ENCODE data around the gene OR6C75.
"Not testable (repeated sequence)": the region's sequence is repeated elsewhere in the genome, so short reads cannot be mapped to it uniquely, and the experiment has no call there.

The OR6C75 gene

GRCh38 chr12:55392032-55392795, 29.4 kb downstream of the OR6C75 start:
- Histone ChIP-seq H3K4me3 (ENCODE audit: low read length in 2 of 2) (no peak overlapping the region), H3K27ac (ENCODE audit: low read depth in 2 of 2, low read length in 2 of 2) (no peak overlapping the region), H3K27me3 (ENCODE audit: control insufficient read depth in 2 of 2, insufficient read depth in 2 of 2, low read length in 2 of 2) (no peaks in the 10 kb centered on the region), H3K4me1 (ENCODE audit: control insufficient read depth in 2 of 2, insufficient read depth in 2 of 2, low read length in 2 of 2) (no peaks in the 10 kb centered on the region), H3K9me3 (ENCODE audit: control insufficient read depth in 2 of 2, low read length in 2 of 2) (no peaks in the 10 kb centered on the region), H3K9ac (ENCODE audit: low read depth in 1 of 2, low read length in 2 of 2) (no peak overlapping the region), H3K36me3 (ENCODE audit: control insufficient read depth in 2 of 2, insufficient read depth in 2 of 2, low read length in 2 of 2) (no peaks in the 10 kb centered on the region)

GRCh38 chr12:55396326-55396725, 33.6 kb downstream of the OR6C75 start:
- no peaks in the 10 kb centered on the region for H3K36me3 ChIP-seq (ENCODE audit: control insufficient read depth in 2 of 2, insufficient read depth in 2 of 2, low read length in 2 of 2)
- no peak overlapping the region for H3K4me3 ChIP-seq (ENCODE audit: low read length in 2 of 2)
- H3K27me3 ChIP-seq (ENCODE audit: control insufficient read depth in 2 of 2, insufficient read depth in 2 of 2, low read length in 2 of 2) = no peaks in the 10 kb centered on the region
- H3K4me1 ChIP-seq (ENCODE audit: control insufficient read depth in 2 of 2, insufficient read depth in 2 of 2, low read length in 2 of 2) = no peaks in the 10 kb centered on the region
- no peak overlapping the region for H3K9ac ChIP-seq (ENCODE audit: low read depth in 1 of 2, low read length in 2 of 2)
- H3K9me3 ChIP-seq (ENCODE audit: control insufficient read depth in 2 of 2, low read length in 2 of 2) = no peaks in the 10 kb centered on the region
- no peak overlapping the region for H3K27ac ChIP-seq (ENCODE audit: low read depth in 2 of 2, low read length in 2 of 2)

DNA sequence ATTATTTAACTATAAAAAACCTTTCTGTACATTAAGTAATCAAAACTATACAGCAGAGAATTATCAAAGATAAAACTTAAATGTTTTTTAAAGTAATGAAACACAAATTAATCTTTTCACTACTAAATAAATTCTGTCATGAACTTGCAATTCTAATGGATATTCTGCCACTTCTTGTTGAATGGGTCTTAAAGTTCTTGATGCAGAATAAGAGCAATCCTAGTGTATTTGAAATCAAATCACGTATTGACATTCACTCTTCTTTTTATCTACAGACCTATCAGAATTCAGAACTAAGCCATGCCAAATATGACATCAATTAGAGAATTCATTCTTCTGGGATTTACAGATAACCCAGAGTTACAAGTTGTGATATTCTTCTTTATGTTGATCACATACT, 37.5 kb downstream of the OR6C75 start, which contains the start of gene OR6C65:
OR6C65 (plus strand) TSS at position 301 of the 400 bp plus-strand sequence; CDS start at position 301, 0 bp downstream.
- no peak within 1 kb of the TSS for H3K27ac ChIP-seq (ENCODE audit: low read depth in 2 of 2, low read length in 2 of 2)
- H3K4me3 ChIP-seq (ENCODE audit: low read length in 2 of 2) = no peak within 1 kb of the TSS
- H3K4me1 ChIP-seq (ENCODE audit: control insufficient read depth in 2 of 2, insufficient read depth in 2 of 2, low read length in 2 of 2) = no peaks in the 10 kb centered on the region
- no peaks in the 10 kb centered on the region for H3K9me3 ChIP-seq (ENCODE audit: control insufficient read depth in 2 of 2, low read length in 2 of 2)
- no peak within 1 kb of the TSS for H3K9ac ChIP-seq (ENCODE audit: low read depth in 1 of 2, low read length in 2 of 2)
- H3K27me3 ChIP-seq (ENCODE audit: control insufficient read depth in 2 of 2, insufficient read depth in 2 of 2, low read length in 2 of 2) = no peaks in the 10 kb centered on the region
- H3K36me3 ChIP-seq (ENCODE audit: control insufficient read depth in 2 of 2, insufficient read depth in 2 of 2, low read length in 2 of 2) = no peaks in the 10 kb centered on the region

GRCh38 chr12:55407866-55408265, 45.1 kb downstream of the OR6C75 start:
- Histone ChIP-seq H3K9ac (ENCODE audit: low read depth in 1 of 2, low read length in 2 of 2) (no peak overlapping the region), H3K27me3 (ENCODE audit: control insufficient read depth in 2 of 2, insufficient read depth in 2 of 2, low read length in 2 of 2) (no peaks in the 10 kb centered on the region), H3K27ac (ENCODE audit: low read depth in 2 of 2, low read length in 2 of 2) (no peak overlapping the region), H3K4me1 (ENCODE audit: control insufficient read depth in 2 of 2, insufficient read depth in 2 of 2, low read length in 2 of 2) (no peaks in the 10 kb centered on the region), H3K4me3 (ENCODE audit: low read length in 2 of 2) (no peak overlapping the region), H3K36me3 (ENCODE audit: control insufficient read depth in 2 of 2, insufficient read depth in 2 of 2, low read length in 2 of 2) (no peaks in the 10 kb centered on the region), H3K9me3 (ENCODE audit: control insufficient read depth in 2 of 2, low read length in 2 of 2) (no peaks in the 10 kb centered on the region)

- H3K36me3 ChIP-seq (ENCODE audit: control insufficient read depth in 2 of 2, insufficient read depth in 2 of 2, low read length in 2 of 2); H3K27me3 ChIP-seq (ENCODE audit: control insufficient read depth in 2 of 2, insufficient read depth in 2 of 2, low read length in 2 of 2); H3K4me1 ChIP-seq (ENCODE audit: control insufficient read depth in 2 of 2, insufficient read depth in 2 of 2, low read length in 2 of 2); H3K9me3 ChIP-seq (ENCODE audit: control insufficient read depth in 2 of 2, low read length in 2 of 2); H3K4me3 ChIP-seq (ENCODE audit: low read length in 2 of 2); H3K9ac ChIP-seq (ENCODE audit: low read depth in 1 of 2, low read length in 2 of 2); H3K27ac ChIP-seq (ENCODE audit: low read depth in 2 of 2, low read length in 2 of 2): not testable (repeated sequence)
These were observed 46.4 kb downstream of the OR6C75 start for GRCh38 chr12:55409133-55409532.

- H3K9me3 ChIP-seq (ENCODE audit: control insufficient read depth in 2 of 2, low read length in 2 of 2); H3K27ac ChIP-seq (ENCODE audit: low read depth in 2 of 2, low read length in 2 of 2); H3K4me3 ChIP-seq (ENCODE audit: low read length in 2 of 2); H3K27me3 ChIP-seq (ENCODE audit: control insufficient read depth in 2 of 2, insufficient read depth in 2 of 2, low read length in 2 of 2); H3K36me3 ChIP-seq (ENCODE audit: control insufficient read depth in 2 of 2, insufficient read depth in 2 of 2, low read length in 2 of 2); H3K9ac ChIP-seq (ENCODE audit: low read depth in 1 of 2, low read length in 2 of 2); H3K4me1 ChIP-seq (ENCODE audit: control insufficient read depth in 2 of 2, insufficient read depth in 2 of 2, low read length in 2 of 2): not testable (repeated sequence)
These were observed 49.4 kb downstream of the OR6C75 start for GRCh38 chr12:55412138-55412537.

GRCh38 chr12:55413498-55414388, 51.0 kb downstream of the OR6C75 start:
- not testable (repeated sequence) for H3K27ac ChIP-seq (ENCODE audit: low read depth in 2 of 2, low read length in 2 of 2); H3K4me1 ChIP-seq (ENCODE audit: control insufficient read depth in 2 of 2, insufficient read depth in 2 of 2, low read length in 2 of 2); H3K9me3 ChIP-seq (ENCODE audit: control insufficient read depth in 2 of 2, low read length in 2 of 2); H3K36me3 ChIP-seq (ENCODE audit: control insufficient read depth in 2 of 2, insufficient read depth in 2 of 2, low read length in 2 of 2); H3K4me3 ChIP-seq (ENCODE audit: low read length in 2 of 2); H3K9ac ChIP-seq (ENCODE audit: low read depth in 1 of 2, low read length in 2 of 2); H3K27me3 ChIP-seq (ENCODE audit: control insufficient read depth in 2 of 2, insufficient read depth in 2 of 2, low read length in 2 of 2)

DNA sequence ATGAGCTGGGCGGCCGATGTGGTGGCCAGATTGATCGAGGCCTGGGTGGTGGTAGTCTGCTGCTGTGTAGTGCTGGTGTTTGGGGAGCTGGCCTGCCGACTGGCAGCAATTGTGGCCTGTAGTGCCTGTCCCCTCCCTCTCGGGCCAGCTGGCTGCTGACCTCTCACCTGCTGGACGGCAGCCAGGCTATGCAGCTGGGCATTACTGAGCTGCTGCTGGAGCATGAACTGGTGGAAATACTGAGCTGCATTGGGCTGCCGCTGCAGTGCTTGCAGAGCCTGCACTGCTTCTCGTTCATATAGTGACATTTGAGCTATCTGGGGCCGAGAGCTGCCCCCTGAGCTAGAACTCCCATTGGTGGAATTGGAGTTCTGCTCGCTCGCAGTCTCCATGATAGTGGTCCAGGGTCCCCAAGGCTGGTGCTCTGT, 51.6 kb downstream of the OR6C75 start:
- H3K27me3 ChIP-seq (ENCODE audit: control insufficient read depth in 2 of 2, insufficient read depth in 2 of 2, low read length in 2 of 2); H3K36me3 ChIP-seq (ENCODE audit: control insufficient read depth in 2 of 2, insufficient read depth in 2 of 2, low read length in 2 of 2); H3K27ac ChIP-seq (ENCODE audit: low read depth in 2 of 2, low read length in 2 of 2); H3K9ac ChIP-seq (ENCODE audit: low read depth in 1 of 2, low read length in 2 of 2); H3K4me3 ChIP-seq (ENCODE audit: low read length in 2 of 2); H3K9me3 ChIP-seq (ENCODE audit: control insufficient read depth in 2 of 2, low read length in 2 of 2); H3K4me1 ChIP-seq (ENCODE audit: control insufficient read depth in 2 of 2, insufficient read depth in 2 of 2, low read length in 2 of 2): not testable (repeated sequence)

DNA sequence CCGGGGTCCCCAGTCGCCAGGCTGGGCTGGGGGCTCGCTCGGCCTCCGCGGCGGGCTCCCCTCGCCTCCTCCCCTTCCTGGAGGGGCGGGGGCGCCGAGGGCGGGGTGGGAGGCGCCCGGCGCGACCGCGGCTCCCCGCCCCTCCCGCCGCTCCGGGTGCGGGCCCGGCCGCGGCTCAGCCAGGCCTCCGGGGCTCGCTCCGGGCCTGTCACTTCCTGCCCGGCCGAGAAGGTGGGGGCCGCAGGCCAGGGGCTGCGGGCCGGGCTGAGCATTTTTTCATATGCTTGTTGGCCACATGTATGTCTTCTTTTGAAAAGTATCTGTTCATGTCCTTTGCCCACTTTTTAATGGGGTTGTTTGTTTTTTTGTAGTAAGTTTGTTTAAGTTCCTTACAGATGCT, 52.1 kb downstream of the OR6C75 start:
- not testable (repeated sequence) for H3K4me1 ChIP-seq (ENCODE audit: control insufficient read depth in 2 of 2, insufficient read depth in 2 of 2, low read length in 2 of 2); H3K36me3 ChIP-seq (ENCODE audit: control insufficient read depth in 2 of 2, insufficient read depth in 2 of 2, low read length in 2 of 2); H3K9ac ChIP-seq (ENCODE audit: low read depth in 1 of 2, low read length in 2 of 2); H3K27me3 ChIP-seq (ENCODE audit: control insufficient read depth in 2 of 2, insufficient read depth in 2 of 2, low read length in 2 of 2); H3K4me3 ChIP-seq (ENCODE audit: low read length in 2 of 2); H3K9me3 ChIP-seq (ENCODE audit: control insufficient read depth in 2 of 2, low read length in 2 of 2); H3K27ac ChIP-seq (ENCODE audit: low read depth in 2 of 2, low read length in 2 of 2)

- no peak overlapping the region for H3K4me3 ChIP-seq (ENCODE audit: low read length in 2 of 2)
- no peak overlapping the region for H3K27ac ChIP-seq (ENCODE audit: low read depth in 2 of 2, low read length in 2 of 2)
- no peaks in the 10 kb centered on the region for H3K9me3 ChIP-seq (ENCODE audit: control insufficient read depth in 2 of 2, low read length in 2 of 2)
- no peaks in the 10 kb centered on the region for H3K36me3 ChIP-seq (ENCODE audit: control insufficient read depth in 2 of 2, insufficient read depth in 2 of 2, low read length in 2 of 2)
- no peaks in the 10 kb centered on the region for H3K4me1 ChIP-seq (ENCODE audit: control insufficient read depth in 2 of 2, insufficient read depth in 2 of 2, low read length in 2 of 2)
- H3K27me3 ChIP-seq (ENCODE audit: control insufficient read depth in 2 of 2, insufficient read depth in 2 of 2, low read length in 2 of 2) = peaks cover 0 to 4% of the 10 kb centered on the region in 2 donors
- no peak overlapping the region for H3K9ac ChIP-seq (ENCODE audit: low read depth in 1 of 2, low read length in 2 of 2)
These were observed 54.2 kb downstream of the OR6C75 start for GRCh38 chr12:55416961-55417360.

Data from mucosa of rectum (tissue), 2 donors.